ENCODE data around the gene SQOR.

- TF ChIP-seq CTCF (conservative IDR thresholded peaks at IDR 0.05) (no peak), EZH2 (IDR thresholded peaks at IDR 0.05; ENCODE audit: low read depth) (no peak)
These were observed 6.7 kb upstream of the SQOR start for GRCh38 chr15:45628136-45628535.

Data from PC-9 (cell line).